Astrocyte of the spinal cord (primary cell): ENCODE measurements around the gene RPL27.
"Not testable (repeated sequence)": the region's sequence is repeated elsewhere in the genome, so short reads cannot be mapped to it uniquely, and the experiment has no call there.

ENCODE experiments used
- DNase-seq: peaks from one replicate; pipeline ENCODE4 v3.0.0; 2011; ENCODE audit warnings: low read depth, low spot score
- H3K4me3 ChIP-seq: 2 replicates; pipeline ENCODE4 v1.5.1; 2011; ENCODE audit warnings: low read depth, mild to moderate bottlenecking, low read length, moderate library complexity
- in situ Hi-C: cut with HindIII; loops from 2 replicates; pipeline ENCODE4 v1.10.0; 2017; ENCODE audit warnings: low sequenced_read_pairs
- TF ChIP-seq, protein P1 (sequence below): IDR thresholded peaks from 2 replicates; pipeline ENCODE4 v1.5.1; 2012; ENCODE audit warnings: low read depth, mild to moderate bottlenecking, low read length, inconsistent platforms

The RPL27 gene

DNA sequence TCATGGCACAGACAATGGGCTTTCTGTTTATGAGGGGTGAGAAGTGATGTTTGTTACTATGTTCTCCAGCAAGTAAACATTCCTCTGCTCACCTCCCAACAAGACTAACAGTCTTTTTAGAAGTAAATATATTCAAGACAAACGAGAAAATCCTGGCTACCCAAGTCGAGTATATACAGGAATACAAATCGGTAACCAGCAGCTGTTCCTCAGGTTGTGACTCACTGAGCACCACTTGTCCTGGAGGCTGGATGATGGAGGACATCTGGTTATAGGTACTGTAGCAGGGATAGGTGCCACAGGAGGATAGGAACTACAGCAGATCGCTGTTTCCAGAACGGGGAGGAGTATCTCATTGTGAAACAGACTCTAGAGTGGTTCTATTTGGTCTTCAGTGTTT is 5.3 kb upstream of the RPL27 start:
- in situ Hi-C loops = no loop called here
- H3K4me3 ChIP-seq = no peak overlapping the region
- TF ChIP-seq, protein P1, sequence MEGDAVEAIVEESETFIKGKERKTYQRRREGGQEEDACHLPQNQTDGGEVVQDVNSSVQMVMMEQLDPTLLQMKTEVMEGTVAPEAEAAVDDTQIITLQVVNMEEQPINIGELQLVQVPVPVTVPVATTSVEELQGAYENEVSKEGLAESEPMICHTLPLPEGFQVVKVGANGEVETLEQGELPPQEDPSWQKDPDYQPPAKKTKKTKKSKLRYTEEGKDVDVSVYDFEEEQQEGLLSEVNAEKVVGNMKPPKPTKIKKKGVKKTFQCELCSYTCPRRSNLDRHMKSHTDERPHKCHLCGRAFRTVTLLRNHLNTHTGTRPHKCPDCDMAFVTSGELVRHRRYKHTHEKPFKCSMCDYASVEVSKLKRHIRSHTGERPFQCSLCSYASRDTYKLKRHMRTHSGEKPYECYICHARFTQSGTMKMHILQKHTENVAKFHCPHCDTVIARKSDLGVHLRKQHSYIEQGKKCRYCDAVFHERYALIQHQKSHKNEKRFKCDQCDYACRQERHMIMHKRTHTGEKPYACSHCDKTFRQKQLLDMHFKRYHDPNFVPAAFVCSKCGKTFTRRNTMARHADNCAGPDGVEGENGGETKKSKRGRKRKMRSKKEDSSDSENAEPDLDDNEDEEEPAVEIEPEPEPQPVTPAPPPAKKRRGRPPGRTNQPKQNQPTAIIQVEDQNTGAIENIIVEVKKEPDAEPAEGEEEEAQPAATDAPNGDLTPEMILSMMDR = no peak
- no peak for DNase-seq

DNA sequence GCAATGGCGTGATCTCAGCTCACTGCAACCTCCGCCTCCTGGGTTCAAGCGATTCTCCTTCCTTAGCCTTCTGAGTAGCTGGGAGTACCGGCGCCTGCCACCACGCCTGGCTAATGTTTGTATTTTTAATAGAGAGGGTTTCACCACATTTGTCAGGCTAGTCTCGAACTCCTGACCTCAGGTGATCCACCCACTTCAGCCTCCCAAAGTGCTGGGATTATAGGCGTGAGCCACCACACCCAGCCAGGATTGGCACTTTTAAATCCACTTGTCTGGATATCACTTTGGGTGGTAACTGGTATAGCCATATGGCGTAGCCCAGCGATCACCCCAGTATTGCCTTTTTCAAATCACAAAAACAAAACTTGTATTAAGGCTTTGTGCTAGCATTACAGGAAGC is 4.3 kb upstream of the RPL27 start:
- H3K4me3 ChIP-seq, in situ Hi-C loops, DNase-seq: not testable (repeated sequence)

DNA sequence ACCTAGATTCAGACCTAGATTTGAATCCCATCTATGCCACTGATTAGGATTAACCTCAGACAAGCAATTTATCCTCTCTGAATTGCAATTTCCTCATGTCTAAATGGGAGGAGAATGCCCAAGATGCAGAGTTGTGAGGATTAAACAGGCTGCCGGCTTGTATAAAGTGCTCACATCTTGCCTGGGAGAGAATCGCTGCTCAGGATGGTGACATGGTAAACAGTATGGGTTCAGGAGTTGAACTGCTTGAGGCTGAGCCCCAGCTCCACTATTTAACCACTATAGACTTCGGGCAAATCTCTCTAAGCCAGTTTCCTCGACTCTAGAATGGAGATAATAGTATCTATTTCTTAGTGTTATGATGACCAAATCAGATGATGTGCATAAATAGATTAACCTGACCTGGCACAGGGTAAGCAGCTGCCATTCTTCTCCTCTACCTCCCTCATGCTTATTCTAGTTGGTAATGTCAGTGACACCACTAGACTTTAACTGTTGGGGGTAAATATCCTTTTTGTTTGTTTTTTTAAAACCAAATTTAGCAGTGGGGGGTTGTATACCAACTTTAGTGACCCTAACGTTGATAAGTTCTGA is 732 bp upstream of the RPL27 start:
- TF ChIP-seq, protein P1 = no peak
- no peak for DNase-seq
- peak overlapping the region; percentile 10 for H3K4me3 ChIP-seq
- in situ Hi-C loops = no loop called here

DNA sequence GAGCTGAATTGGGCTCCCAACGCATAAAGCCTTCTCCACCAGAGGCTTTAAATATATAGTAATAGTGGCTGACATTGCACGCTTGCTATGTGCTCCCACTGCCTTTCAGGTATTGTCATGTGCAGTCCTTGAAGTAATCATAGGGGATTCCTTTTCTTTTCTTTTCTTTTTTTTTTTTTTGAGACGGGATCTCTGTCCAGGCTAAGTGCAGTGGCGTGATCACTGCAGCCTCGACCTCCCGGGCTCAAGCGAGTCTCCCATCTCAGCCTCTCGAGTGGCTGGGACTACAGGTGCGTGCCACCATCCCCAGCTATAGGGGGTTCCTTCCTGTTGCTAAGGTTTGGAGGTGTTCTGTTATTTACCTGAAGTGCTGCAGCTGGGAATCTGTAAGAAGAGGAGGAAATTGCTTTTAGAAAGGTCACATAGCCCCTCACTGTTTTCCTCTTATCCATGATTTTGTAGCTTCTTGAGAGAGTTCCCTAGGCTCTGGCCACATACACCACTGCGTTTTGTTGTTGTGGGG is 845 bp downstream of the RPL27 start:
- in situ Hi-C loops = no loop called here
- TF ChIP-seq, protein P1 = no peak

DNA sequence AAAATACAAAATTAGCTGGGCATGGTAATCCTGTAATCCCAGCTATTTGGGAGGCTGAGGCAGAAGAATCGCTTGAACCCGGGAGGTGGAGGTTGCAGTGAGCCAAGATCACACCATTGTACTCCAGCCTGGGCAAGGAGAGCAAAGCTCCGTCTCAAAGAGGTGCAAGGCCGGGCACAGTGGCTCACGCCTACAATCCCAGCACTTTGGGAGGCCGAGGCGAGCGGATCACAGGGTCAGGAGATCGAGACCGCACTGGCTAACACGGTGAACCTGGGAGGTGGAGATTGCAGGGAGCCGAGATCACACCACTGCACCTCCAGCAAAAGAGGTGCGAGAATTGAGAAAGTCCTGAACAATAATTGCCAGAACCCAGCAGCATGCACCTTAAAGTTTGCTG is 2.7 kb downstream of the RPL27 start:
- in situ Hi-C loops, DNase-seq: not testable (repeated sequence)

More for the DNA sequence above, 845 bp downstream of the RPL27 start:
- H3K4me3 ChIP-seq = peak overlapping the region; percentile 92
- DNase-seq = no peak

DNA sequence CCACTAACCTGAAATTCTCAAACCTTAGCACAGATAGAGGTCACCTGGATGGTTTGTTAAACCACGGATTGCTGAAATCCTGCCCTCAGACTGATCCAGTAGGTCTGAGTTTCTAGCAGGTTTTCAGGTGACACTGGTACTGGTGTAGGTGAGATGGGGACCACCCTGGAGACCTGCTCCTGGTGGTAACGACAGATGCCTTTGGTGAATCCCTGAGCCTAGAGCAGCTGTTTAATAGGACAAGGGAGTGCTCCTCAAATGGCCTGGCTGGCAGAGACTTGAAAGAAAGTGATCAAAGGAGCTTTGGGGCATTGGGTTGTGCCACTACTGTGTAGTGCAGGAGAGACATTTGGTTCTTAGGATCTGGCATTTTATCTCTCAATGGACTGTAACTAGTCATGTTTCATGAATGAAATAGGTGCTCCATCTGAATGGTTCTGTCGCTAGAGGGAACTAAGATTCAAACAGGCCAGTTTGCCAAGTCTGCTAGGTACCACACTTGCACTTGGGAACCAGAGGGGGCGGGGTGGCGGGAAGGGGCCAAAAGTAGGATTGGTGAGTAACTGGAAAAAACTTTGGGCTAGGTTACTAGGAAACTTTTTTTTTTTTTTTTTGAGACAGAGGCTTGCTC is 5.4 kb downstream of the RPL27 start:
- peak; percentile 30 for DNase-seq
- TF ChIP-seq, protein P1 = no peak
- in situ Hi-C loops = no loop called here
- H3K4me3 ChIP-seq = no peak overlapping the region

More for the DNA sequence above, 2.7 kb downstream of the RPL27 start:
- H3K4me3 ChIP-seq = not testable (repeated sequence)

DNA sequence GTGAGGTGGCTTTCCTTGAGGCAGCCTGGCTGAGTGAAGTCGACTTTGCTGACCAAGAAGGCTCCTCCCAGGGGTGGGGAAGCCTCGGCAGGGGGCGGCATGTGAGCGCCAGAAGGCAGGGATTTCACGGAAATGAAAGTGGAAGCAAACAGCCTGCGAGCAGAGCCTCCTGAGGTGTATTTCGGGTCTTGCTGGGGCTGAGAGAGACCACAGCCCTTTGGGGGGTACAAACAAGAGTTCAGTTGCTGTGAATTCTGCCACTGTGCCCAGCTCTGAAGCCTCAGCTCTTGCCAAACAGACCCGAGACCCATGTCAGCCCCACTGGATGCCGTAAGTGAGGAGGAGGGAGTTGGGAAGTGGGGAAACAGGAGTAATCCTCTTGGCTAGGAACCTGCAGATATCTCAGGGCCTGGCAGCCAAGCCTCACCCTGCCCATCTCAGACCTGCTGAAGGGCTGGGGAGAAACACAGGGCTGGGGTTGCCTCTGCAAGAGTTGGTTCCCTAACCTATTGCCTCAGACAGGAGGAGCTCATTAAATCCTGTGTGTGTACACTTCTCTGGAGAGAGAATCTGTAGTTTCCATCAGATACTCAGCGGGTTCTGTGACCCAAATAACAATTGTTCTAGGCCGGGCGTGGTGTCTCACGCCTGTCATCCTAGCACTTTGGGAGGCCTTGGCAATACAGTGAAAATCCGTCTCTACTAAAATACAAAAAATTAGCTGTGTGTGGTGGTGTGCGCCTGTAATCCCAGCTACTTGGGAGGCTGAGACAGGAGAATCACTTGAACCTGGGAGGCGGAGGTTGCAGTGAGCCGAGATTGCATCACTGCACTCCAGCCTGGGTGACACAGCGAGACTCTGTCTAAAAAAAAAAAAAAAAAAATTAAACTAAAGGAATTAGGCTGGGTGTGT is 8.7 kb downstream of the RPL27 start, which contains the start of gene IFI35:
IFI35 (plus strand) TSS at position 146 of the 913 bp plus-strand sequence; CDS start at position 310, 164 bp downstream.
- TF ChIP-seq, protein P1 = peak; percentile 21
- in situ Hi-C loops = no loop called here
- H3K4me3 ChIP-seq = peak within 1 kb of the TSS; percentile 69
- DNase-seq = peak; percentile 90
